GM21367 (cell line): ENCODE results near the gene DGKD.
"Not testable (repeated sequence)": the region's sequence is repeated elsewhere in the genome, so short reads cannot be mapped to it uniquely, and the experiment has no call there.

ENCODE experiments used
- ATAC-seq: cut with Tn5 transposase; IDR thresholded peaks from one replicate; pipeline ENCODE4 v1.9.1; 2021; ENCODE audit not compliant: unreplicated experiment

DGKD gene

GRCh38 chr2:233361297-233361696 lies 7.0 kb downstream of the DGKD start:
- ATAC-seq, result no peak

DNA sequence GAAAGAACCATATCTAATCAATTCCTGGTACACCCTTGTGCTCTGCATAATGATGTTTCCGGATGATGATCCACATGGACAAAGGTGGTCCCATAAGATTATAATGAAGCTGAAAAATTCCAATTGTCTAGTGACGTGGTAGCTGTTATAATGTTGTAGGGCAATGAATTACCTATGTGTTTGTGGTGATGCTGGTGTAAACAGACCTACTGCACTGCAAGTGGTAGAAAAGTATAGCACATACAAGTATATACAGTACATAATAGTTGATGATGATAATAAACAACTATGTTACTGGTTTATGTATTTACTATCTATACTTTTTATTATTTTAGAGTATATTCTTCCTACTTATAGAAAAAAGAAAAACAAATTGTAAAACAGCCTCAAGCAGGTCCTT lies 8.4 kb downstream of the DGKD start:
- no peak for ATAC-seq

DNA sequence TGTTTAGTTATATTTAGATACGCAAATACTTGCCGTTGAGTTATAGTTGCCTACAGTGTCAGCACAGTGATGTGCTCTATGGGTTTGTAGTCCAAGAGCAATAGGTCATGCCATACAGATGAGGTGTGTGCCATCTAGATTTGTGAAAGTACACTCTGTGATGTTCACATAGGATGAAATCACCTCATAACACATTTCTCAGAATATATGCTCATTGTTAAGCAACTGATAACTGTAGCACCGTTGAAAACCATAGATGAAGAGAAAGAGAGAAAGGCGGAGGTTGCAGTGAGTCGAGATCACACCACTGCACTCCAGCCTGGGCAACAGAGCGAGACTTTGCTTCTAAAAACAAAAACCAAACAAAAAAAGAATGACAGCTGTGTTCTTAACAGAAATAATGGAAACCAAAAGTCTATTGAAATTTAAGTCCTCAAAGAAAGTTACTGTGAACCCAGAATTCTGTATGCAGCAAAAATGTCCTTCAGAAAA lies 9.5 kb downstream of the DGKD start:
- ATAC-seq, result no peak

- ATAC-seq, result no peak
Observed at GRCh38 chr2:233365861-233366520, 11.7 kb downstream of the DGKD start.

GRCh38 chr2:233367586-233367985 lies 13.3 kb downstream of the DGKD start:
- ATAC-seq, result no peak

DNA sequence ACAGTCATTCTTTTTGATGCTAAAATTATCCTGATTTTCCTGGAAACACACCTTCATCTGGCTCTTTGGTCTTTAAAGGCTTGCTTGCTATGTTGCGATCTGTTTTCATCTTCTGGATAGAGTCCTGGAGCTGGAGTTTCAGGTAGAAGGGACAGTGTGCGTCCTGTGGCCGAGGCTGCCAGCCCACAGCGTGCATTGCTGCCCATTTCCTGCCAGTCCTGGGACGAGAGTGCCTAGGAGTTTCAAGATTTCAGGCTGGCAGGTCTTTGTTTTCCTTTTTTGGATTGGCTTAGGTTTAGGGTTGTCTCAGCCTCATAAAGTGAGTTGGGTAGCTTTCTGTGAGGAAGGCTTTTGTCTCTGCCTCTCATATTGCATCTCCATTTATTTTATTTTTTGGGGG lies 14.5 kb downstream of the DGKD start:
- ATAC-seq, result no peak

DNA sequence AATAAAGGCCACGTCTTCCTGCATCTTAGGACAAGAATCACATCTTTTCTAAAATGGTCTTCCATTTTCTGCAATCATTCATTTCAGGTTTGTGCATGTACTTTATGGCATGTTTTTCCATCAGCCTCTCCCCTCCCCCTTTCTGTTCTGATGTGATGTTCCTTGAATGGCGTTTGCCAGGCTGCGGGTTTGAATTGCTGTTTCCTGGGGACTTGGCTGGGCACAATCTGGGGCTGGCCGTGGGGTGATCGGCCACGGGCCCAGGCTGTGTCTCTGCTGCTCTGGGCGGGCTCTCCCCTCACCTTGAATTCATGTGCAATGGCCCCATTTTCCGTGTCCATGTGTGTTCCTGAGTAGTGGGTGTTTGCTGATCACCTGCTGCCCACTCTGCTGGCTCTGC lies 15.2 kb downstream of the DGKD start:
- ATAC-seq, result no peak

- no peak for ATAC-seq
Observed at GRCh38 chr2:233369897-233370685, 15.8 kb downstream of the DGKD start.

GRCh38 chr2:233371641-233372040 lies 17.3 kb downstream of the DGKD start:
- ATAC-seq, result no peak

DNA sequence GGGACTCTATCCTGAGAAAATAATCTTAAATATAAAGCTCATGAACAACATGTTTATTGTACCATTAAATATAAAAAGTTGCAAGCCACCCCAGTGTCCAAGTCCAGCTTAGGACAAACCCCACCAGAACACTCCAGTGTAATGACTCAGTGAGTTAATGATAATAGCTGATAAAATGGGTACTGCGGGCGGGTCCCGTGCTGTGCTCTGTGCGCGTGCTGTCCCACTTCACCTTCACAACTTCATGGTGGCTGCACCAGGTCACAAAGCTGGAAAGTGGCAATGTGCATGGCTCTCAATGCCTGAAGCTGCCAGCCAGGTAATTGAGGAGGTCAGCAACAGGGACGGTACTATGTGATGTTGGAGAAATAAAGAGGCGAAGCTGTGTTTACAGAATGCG lies 18.6 kb downstream of the DGKD start:
- ATAC-seq, result no peak

DNA sequence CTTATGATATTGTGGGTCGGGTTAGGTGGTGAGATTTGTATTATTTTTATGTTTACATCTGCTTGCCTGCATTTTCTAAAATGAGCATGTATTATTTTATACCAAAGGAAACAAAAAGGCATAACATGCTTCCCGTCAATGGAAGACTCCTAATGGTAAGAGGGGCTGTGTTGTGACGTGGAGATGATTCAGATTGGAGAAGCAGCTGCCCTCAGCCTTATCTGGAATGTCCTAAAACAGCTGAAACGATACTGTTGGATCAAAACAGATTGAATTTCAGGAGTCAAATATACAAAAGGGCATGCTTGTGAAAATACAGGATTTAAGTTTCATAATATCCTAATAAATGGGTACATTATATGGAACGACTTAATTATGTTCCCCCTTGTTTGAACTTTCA lies 19.0 kb downstream of the DGKD start:
- no peak for ATAC-seq

DNA sequence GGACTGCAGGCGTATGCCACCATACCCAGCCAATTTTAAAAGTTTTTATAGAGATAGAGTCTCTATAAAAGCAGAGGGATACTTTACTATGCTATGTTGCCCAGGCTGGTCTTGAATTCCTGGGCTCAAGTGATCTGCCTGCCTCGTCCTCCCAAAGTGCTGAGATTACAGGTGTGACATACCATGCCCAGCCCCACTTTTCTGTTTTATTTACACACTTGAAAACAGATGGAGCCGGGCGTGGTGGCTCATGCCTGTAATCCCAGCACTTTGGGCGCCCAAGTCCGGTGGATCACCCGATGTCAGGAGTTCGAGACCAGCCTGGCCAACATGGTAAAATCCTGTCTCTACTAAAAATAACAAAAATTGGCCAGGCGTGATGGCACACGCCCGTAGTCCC lies 20.5 kb downstream of the DGKD start:
- not testable (repeated sequence) for ATAC-seq

DNA sequence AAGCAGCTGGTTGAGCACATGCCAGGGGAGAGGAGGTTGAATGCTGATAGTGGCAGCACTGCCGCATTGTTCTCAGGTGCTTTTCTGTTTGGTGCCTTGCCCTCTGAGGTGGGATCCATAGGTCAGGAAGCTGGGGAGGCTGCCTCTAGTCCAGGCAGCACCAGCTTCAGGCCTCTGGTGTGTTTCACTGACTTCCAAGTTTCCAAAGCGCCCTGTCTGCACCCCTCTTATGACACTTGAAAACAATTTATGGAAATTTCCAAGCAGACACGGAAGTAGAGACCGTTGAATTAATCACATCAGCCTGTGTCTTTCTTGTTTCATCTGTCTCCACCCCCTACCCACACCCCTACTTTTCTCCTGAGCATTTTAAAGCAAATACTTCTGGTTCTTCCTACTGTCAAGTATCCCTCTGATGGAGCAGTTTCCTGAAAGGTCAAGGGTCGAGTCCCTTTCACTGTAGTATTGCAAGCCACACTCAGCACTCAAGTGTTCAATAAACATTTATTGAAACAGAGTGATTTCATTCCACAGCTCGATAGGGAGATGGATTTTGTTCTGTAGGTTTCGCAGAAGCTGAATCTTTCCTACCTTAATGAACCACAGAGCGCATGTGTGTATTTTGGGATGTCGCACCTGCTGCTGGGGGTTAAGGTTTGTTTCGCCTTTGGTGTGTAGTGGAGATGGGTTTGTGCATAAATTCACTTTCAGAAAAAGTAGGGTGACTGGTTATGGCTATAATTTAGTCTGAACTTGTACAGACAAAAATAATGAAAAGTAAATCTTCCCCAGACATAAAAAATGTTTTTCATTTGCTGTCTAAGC lies 21.4 kb downstream of the DGKD start:
- ATAC-seq, result no peak

- ATAC-seq, result no peak
Observed at GRCh38 chr2:233379034-233379433, 24.7 kb downstream of the DGKD start.

DNA sequence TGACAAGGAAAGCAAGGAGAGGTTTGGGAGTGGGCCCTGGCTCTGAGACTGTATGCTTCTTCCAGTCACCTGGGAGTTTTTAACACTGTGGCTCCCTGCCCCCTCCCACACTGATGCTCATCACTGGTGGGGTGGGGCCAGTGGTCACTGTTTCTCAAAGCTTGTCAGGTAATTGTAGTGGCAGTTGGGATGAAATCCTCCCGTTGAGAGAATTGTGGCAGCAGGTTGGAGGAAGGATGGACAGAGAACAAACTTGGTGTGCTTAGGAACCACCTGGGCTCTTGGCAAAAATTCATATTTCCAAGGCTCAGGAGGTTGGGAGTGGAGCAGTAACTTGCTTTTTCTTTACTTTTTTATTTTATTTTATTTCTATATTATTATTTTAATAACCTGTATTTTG lies 25.1 kb downstream of the DGKD start:
- ATAC-seq, result no peak

GRCh38 chr2:233380132-233380895 lies 26.0 kb downstream of the DGKD start:
- no peak for ATAC-seq

- no peak for ATAC-seq
Observed at GRCh38 chr2:233380995-233381637, 26.8 kb downstream of the DGKD start.

DNA sequence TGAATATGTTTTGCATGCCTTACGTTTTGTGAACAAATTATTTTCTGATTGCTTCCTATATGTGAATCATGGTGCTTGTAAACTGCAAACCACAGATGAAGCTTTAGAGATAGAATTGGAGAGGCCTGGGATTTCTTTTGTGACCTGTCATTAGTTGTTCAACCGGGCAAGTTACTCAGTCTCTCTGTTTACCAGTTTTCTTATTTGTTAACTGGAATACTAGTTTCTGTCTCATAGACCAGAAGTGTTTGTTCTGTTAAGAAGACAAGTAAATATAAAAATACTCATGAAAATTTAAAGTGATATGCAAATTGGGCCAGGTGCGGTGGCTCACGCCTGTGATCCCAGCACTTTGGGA lies 27.3 kb downstream of the DGKD start:
- no peak for ATAC-seq

- no peak for ATAC-seq
Observed at GRCh38 chr2:233384015-233384414, 29.7 kb downstream of the DGKD start.

DNA sequence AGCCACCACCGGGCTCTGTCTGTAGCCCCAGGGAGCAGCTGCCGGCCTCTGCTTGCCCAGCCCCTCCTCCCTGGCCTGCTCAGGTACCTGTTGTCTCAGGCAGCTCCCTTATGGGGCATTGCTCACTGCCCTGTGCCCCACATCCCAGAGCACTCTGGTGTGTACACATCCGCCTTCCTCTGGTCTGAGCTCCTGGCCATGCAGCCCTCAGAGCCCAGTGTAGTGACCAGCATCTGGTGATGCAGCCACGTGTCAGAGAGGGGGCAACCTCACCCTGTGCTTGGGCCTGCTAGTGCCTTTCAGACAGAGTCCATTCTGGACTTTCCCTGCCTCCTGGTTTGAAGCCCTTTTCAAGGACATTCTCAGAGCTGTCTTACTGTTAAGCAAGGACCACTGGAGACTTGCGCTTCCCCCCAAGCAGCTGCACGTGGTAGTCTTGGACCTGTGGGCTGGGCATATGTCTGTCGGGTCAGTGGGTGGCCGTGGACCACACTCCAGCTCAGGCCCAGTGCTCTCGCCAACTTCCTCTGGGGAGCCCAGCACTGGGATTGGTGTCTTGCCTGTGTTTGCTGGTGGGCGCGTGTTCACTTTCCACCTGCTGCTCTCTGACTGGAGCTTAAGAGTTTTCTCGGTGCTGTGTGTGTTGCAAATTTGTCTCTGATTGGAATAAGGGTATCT lies 30.7 kb downstream of the DGKD start:
- ATAC-seq, result no peak
